Measurements from ENCODE around the gene GIT2.

The GIT2 gene

DNA sequence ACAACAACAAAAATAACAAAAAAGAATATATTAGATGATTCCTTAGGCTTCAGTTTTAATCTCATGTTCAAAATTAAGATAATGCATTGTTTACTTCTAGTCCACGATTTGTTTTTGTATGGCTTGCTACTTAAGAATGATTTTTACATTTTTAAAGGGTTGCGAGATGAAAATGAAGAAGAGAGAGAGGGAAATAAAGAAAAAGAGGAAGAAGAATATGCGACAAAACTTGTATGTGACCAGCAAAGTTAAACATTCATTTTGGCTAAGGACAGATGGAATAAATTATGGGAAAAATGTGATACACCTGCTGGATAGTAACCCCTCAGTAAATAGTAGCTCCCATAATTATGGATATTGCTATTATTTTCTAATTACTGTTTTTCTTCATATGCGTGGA lies 1.2 kb upstream of the GIT2 start:
- no peaks in the 10 kb centered on the region for H3K36me3 ChIP-seq (ENCODE audit: control insufficient read depth in 5 of 5, insufficient read depth in 5 of 5, low read length in 5 of 5)
- H3K4me1 ChIP-seq (ENCODE audit: control insufficient read depth in 5 of 5, insufficient read depth in 5 of 5, low read length in 5 of 5): peaks cover 2 to 56% (median 47%) of the 10 kb centered on the region in 5 donors
- no peak overlapping the region for H3K9ac ChIP-seq (ENCODE audit: low read length in 5 of 5)
- H3K9me3 ChIP-seq (ENCODE audit: control insufficient read depth in 5 of 5, low read length in 5 of 5): no peaks in the 10 kb centered on the region
- H3K27me3 ChIP-seq (ENCODE audit: control insufficient read depth in 5 of 5, insufficient read depth in 4 of 5, low read length in 5 of 5): no peaks in the 10 kb centered on the region
- no peak overlapping the region for H3K4me3 ChIP-seq (ENCODE audit: low read depth in 1 of 5, low read length in 5 of 5)
- no peak overlapping the region for H3K27ac ChIP-seq (ENCODE audit: low read depth, low read length)

DNA sequence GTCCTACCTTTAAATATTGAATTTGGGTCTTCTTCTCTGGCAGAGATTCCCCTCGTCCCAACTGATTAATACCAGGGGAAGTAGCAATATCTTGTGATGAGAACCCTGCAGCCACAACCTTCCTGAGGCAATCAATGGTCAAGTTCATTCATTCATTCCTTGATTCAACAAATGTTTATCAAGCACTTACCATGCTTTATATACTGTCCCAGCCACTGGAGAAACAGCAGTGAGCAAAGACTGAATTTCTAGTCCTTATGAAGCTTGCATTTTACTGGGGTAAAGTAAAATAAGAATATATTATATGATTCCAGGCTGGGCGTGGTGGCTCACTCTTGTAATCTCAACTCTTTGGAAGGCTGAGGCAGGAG lies 300 bp upstream of the GIT2 start:
- peak overlapping the region; percentile 65 to 97 (median 90) for H3K4me3 ChIP-seq (ENCODE audit: low read depth in 1 of 5, low read length in 5 of 5)
- H3K27me3 ChIP-seq (ENCODE audit: control insufficient read depth in 5 of 5, insufficient read depth in 4 of 5, low read length in 5 of 5): no peaks in the 10 kb centered on the region
- peaks cover 2 to 49% (median 42%) of the 10 kb centered on the region in 5 donors for H3K4me1 ChIP-seq (ENCODE audit: control insufficient read depth in 5 of 5, insufficient read depth in 5 of 5, low read length in 5 of 5)
- peak overlapping the region in 2 of 5 donors; percentile 92 to 93 for H3K9ac ChIP-seq (ENCODE audit: low read length in 5 of 5)
- no peaks in the 10 kb centered on the region for H3K9me3 ChIP-seq (ENCODE audit: control insufficient read depth in 5 of 5, low read length in 5 of 5)
- peaks cover 0 to 4% (median 0%) of the 10 kb centered on the region in 5 donors for H3K36me3 ChIP-seq (ENCODE audit: control insufficient read depth in 5 of 5, insufficient read depth in 5 of 5, low read length in 5 of 5)
- H3K27ac ChIP-seq (ENCODE audit: low read depth, low read length): peak overlapping the region; percentile 84

DNA sequence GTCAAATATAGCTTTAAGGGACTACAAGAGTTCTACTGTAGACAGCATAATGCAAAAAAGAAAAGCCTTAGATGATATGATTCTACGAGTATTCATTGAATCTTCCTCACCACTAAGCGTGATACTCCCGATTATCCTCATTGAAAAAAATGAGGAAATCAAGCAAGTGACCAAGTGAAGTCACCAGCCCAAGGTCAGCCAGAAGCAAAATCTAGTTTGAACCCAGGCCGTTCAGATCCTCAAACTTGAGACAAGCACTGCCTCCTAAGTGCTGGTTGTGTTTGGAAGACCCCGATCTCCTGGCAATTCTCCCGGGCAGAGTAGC lies 845 bp downstream of the GIT2 start:
- Histone ChIP-seq H3K4me1 (ENCODE audit: control insufficient read depth in 5 of 5, insufficient read depth in 5 of 5, low read length in 5 of 5) (peaks cover 2 to 46% (median 36%) of the 10 kb centered on the region in 5 donors), H3K9me3 (ENCODE audit: control insufficient read depth in 5 of 5, low read length in 5 of 5) (no peaks in the 10 kb centered on the region), H3K4me3 (ENCODE audit: low read depth in 1 of 5, low read length in 5 of 5) (peak overlapping the region; percentile 83 to 97 (median 91)), H3K27me3 (ENCODE audit: control insufficient read depth in 5 of 5, insufficient read depth in 4 of 5, low read length in 5 of 5) (no peaks in the 10 kb centered on the region), H3K27ac (ENCODE audit: low read depth, low read length) (peak overlapping the region; percentile 84), H3K36me3 (ENCODE audit: control insufficient read depth in 5 of 5, insufficient read depth in 5 of 5, low read length in 5 of 5) (peaks cover 3 to 9% (median 5%) of the 10 kb centered on the region in 5 donors), H3K9ac (ENCODE audit: low read length in 5 of 5) (peak overlapping the region; percentile 84 to 94 (median 92))

DNA sequence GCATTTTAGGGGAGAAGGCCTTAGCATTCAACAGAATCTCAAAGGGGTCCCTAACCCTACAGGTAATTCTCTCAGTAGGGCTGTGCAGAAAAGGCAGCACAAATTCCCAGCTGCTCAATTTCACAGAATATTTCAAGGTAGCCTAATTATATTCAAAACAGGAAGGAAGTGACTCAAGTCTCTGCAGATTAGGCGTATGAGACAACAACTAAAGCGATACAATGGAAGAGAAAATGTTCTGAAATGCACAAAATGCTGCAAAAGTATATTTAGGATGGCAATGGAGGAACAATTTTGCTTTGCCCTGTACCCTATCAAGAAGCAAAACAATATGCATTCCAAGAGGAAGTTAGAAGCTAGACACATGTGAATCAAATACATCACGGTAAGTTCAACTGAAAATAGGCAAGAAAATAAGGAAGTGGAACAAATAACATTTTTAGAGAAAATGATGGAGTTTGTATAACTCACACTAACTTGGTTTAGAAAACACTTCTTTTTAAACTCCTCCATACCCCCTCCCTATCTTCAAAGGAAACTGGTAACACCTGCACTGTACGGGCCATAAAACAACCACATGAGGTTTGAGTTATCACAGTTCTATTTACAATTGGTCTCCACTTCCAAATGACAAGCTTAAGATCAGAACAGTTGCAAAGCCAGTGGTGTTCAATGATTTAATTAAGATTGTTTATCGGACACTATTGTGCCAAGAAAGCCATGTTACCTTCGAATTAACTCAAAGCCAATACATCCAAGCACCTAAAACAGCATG lies 1.6 kb downstream of the GIT2 start:
- peak overlapping the region; percentile 83 to 97 (median 91) for H3K4me3 ChIP-seq (ENCODE audit: low read depth in 1 of 5, low read length in 5 of 5)
- peak overlapping the region; percentile 84 for H3K27ac ChIP-seq (ENCODE audit: low read depth, low read length)
- H3K36me3 ChIP-seq (ENCODE audit: control insufficient read depth in 5 of 5, insufficient read depth in 5 of 5, low read length in 5 of 5): peaks cover 5 to 16% (median 12%) of the 10 kb centered on the region in 5 donors
- no peaks in the 10 kb centered on the region for H3K27me3 ChIP-seq (ENCODE audit: control insufficient read depth in 5 of 5, insufficient read depth in 4 of 5, low read length in 5 of 5)
- H3K9ac ChIP-seq (ENCODE audit: low read length in 5 of 5): peak overlapping the region in 4 of 5 donors; percentile 84 to 94 (median 92)
- H3K4me1 ChIP-seq (ENCODE audit: control insufficient read depth in 5 of 5, insufficient read depth in 5 of 5, low read length in 5 of 5): peaks cover 2 to 40% (median 31%) of the 10 kb centered on the region in 5 donors
- no peaks in the 10 kb centered on the region for H3K9me3 ChIP-seq (ENCODE audit: control insufficient read depth in 5 of 5, low read length in 5 of 5)

DNA sequence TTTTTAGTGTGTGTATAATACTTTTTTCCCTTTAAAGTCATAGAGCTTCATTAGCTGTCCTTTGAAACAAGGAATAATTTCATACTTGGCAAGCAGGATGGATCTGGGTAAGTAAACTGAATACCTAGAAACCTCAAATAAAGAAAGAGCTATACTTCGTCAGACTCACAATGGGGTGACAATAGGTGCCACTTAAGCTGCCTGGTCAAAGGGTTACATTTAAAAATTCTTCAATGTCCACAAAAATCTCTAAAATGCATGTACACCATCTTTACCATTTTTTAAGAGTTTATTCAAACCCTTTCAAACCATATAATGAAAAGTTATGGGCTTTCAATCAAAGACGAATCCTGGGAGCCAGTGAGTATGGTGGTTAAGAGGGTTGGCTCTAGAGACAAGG lies 3.1 kb downstream of the GIT2 start:
- Histone ChIP-seq H3K27me3 (ENCODE audit: control insufficient read depth in 5 of 5, insufficient read depth in 4 of 5, low read length in 5 of 5) (no peaks in the 10 kb centered on the region), H3K9me3 (ENCODE audit: control insufficient read depth in 5 of 5, low read length in 5 of 5) (no peaks in the 10 kb centered on the region), H3K9ac (ENCODE audit: low read length in 5 of 5) (no peak overlapping the region), H3K36me3 (ENCODE audit: control insufficient read depth in 5 of 5, insufficient read depth in 5 of 5, low read length in 5 of 5) (peaks cover 14 to 30% (median 16%) of the 10 kb centered on the region in 5 donors), H3K27ac (ENCODE audit: low read depth, low read length) (no peak overlapping the region), H3K4me3 (ENCODE audit: low read depth in 1 of 5, low read length in 5 of 5) (no peak overlapping the region), H3K4me1 (ENCODE audit: control insufficient read depth in 5 of 5, insufficient read depth in 5 of 5, low read length in 5 of 5) (peaks cover 2 to 39% (median 25%) of the 10 kb centered on the region in 5 donors)

DNA sequence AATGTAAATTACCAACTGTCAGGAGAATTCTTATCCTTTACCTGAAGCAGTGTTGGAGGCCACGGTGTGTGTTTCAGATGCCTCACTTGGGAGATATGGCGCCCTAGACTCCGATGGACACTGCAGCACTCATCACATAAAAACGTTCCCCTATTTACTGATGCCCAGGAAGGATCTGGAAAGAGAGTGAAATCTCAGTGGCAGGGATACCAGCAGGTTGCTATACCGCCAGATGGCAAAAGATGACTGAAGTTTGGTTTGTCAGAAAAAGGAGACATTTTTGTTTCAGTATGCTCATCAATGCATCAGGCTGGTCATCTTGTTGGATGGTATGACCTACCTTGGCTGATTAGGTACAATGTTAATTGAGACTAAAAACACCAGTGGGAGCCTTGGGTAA lies 4.6 kb downstream of the GIT2 start:
- Histone ChIP-seq H3K27ac (ENCODE audit: low read depth, low read length) (no peak overlapping the region), H3K36me3 (ENCODE audit: control insufficient read depth in 5 of 5, insufficient read depth in 5 of 5, low read length in 5 of 5) (peaks cover 19 to 39% (median 25%) of the 10 kb centered on the region in 5 donors), H3K4me1 (ENCODE audit: control insufficient read depth in 5 of 5, insufficient read depth in 5 of 5, low read length in 5 of 5) (peaks cover 2 to 38% (median 24%) of the 10 kb centered on the region in 5 donors), H3K4me3 (ENCODE audit: low read depth in 1 of 5, low read length in 5 of 5) (no peak overlapping the region), H3K9me3 (ENCODE audit: control insufficient read depth in 5 of 5, low read length in 5 of 5) (no peaks in the 10 kb centered on the region), H3K9ac (ENCODE audit: low read length in 5 of 5) (no peak overlapping the region), H3K27me3 (ENCODE audit: control insufficient read depth in 5 of 5, insufficient read depth in 4 of 5, low read length in 5 of 5) (no peaks in the 10 kb centered on the region)

DNA sequence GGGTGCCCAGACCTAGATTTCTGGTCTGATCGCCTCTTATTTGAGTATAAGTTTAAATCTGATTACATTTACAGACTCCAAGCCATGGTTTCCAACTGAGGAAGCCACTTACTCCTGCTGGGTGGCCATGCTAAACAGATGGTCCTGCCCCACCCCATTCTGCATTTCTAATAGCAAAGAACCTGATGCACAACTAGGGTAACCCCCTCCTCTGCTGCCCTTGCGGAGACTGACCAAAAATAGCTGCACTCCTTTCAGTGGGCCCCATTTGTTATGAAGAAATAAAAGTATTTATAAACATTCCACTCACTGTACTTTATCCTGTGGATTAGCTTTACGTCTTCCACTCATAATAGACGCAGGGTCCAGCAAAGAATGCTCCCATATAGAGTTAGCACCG lies 6.8 kb downstream of the GIT2 start:
- no peak overlapping the region for H3K27ac ChIP-seq (ENCODE audit: low read depth, low read length)
- no peaks in the 10 kb centered on the region for H3K9me3 ChIP-seq (ENCODE audit: control insufficient read depth in 5 of 5, low read length in 5 of 5)
- H3K4me3 ChIP-seq (ENCODE audit: low read depth in 1 of 5, low read length in 5 of 5): no peak overlapping the region
- peaks cover 2 to 20% (median 6%) of the 10 kb centered on the region in 5 donors for H3K4me1 ChIP-seq (ENCODE audit: control insufficient read depth in 5 of 5, insufficient read depth in 5 of 5, low read length in 5 of 5)
- no peak overlapping the region for H3K9ac ChIP-seq (ENCODE audit: low read length in 5 of 5)
- peaks cover 19 to 58% (median 36%) of the 10 kb centered on the region in 5 donors for H3K36me3 ChIP-seq (ENCODE audit: control insufficient read depth in 5 of 5, insufficient read depth in 5 of 5, low read length in 5 of 5)
- H3K27me3 ChIP-seq (ENCODE audit: control insufficient read depth in 5 of 5, insufficient read depth in 4 of 5, low read length in 5 of 5): no peaks in the 10 kb centered on the region

DNA sequence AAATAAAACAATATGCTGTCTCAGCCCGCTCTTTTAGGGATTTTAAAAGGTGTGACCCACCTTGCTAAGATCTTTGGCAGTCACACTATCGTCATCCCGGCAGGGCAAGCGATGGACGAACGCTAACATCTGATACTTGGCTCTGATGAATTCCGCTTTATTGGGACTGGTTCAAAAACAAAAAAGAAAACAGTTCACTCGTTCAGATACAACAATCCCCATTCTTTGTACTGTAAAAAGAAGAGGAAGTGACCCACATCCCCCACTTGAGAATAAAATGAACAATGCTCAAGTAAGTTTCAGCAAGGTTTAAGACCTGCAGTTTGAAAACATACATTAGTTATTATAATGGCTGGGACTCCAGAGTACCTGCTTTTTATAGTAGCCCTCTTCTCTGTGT lies 7.3 kb downstream of the GIT2 start:
- Histone ChIP-seq H3K4me1 (ENCODE audit: control insufficient read depth in 5 of 5, insufficient read depth in 5 of 5, low read length in 5 of 5) (peaks cover 0 to 16% (median 1%) of the 10 kb centered on the region in 5 donors), H3K9ac (ENCODE audit: low read length in 5 of 5) (no peak overlapping the region), H3K36me3 (ENCODE audit: control insufficient read depth in 5 of 5, insufficient read depth in 5 of 5, low read length in 5 of 5) (peaks cover 19 to 62% (median 38%) of the 10 kb centered on the region in 5 donors)

DNA sequence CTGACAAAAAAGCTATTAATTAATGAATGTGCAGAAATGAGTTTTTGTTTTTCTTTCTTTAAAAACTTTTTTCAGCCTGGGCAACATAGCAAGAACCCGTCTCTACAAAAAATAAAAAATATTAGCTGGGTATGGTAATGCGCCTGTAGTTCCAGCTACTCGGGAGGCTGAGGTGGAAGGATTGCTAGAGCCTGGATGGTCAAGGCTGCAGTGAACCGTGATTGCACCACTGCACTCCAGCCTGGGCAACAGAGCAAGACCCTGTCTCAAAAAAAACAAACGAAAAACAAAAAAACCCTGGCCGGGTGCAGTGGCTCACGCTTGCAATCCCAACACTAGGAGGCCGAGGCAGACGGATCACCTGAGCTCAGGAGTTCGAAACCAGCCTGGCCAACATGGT lies 7.9 kb downstream of the GIT2 start:
- H3K36me3 ChIP-seq (ENCODE audit: control insufficient read depth in 5 of 5, insufficient read depth in 5 of 5, low read length in 5 of 5): peaks cover 25 to 68% (median 45%) of the 10 kb centered on the region in 5 donors
- no peak overlapping the region for H3K4me3 ChIP-seq (ENCODE audit: low read depth in 1 of 5, low read length in 5 of 5)
- H3K27me3 ChIP-seq (ENCODE audit: control insufficient read depth in 5 of 5, insufficient read depth in 4 of 5, low read length in 5 of 5): no peaks in the 10 kb centered on the region
- H3K27ac ChIP-seq (ENCODE audit: low read depth, low read length): no peak overlapping the region
- no peaks in the 10 kb centered on the region for H3K9me3 ChIP-seq (ENCODE audit: control insufficient read depth in 5 of 5, low read length in 5 of 5)
- no peak overlapping the region for H3K9ac ChIP-seq (ENCODE audit: low read length in 5 of 5)
- H3K4me1 ChIP-seq (ENCODE audit: control insufficient read depth in 5 of 5, insufficient read depth in 5 of 5, low read length in 5 of 5): peaks cover 0 to 11% (median 0%) of the 10 kb centered on the region in 5 donors

More for the DNA sequence above, 7.3 kb downstream of the GIT2 start:
- no peak overlapping the region for H3K4me3 ChIP-seq (ENCODE audit: low read depth in 1 of 5, low read length in 5 of 5)
- no peak overlapping the region for H3K27ac ChIP-seq (ENCODE audit: low read depth, low read length)
- H3K9me3 ChIP-seq (ENCODE audit: control insufficient read depth in 5 of 5, low read length in 5 of 5): no peaks in the 10 kb centered on the region
- H3K27me3 ChIP-seq (ENCODE audit: control insufficient read depth in 5 of 5, insufficient read depth in 4 of 5, low read length in 5 of 5): no peaks in the 10 kb centered on the region

DNA sequence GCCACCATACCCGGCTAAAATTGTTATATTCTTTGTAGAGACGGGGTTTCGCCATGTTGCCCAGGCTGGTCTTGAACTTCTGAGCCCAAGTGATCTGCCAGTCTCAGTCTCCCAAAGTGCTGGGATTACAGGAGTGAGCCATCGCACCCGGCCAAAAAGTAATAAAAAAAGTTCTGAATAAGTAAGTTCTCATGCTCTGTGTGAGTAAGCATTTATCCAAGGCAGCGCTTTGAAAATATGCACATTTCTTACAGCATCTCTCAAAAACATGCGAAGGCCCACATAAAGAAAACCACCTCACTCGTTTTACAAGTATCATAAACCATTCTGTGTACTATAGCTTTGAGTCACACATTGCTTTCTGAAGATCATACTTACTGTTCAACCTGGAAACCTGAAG lies 8.6 kb downstream of the GIT2 start:
- no peak overlapping the region for H3K27ac ChIP-seq (ENCODE audit: low read depth, low read length)
- no peak overlapping the region for H3K9ac ChIP-seq (ENCODE audit: low read length in 5 of 5)
- no peaks in the 10 kb centered on the region for H3K9me3 ChIP-seq (ENCODE audit: control insufficient read depth in 5 of 5, low read length in 5 of 5)
- peaks cover 30 to 75% (median 51%) of the 10 kb centered on the region in 5 donors for H3K36me3 ChIP-seq (ENCODE audit: control insufficient read depth in 5 of 5, insufficient read depth in 5 of 5, low read length in 5 of 5)
- no peak overlapping the region for H3K4me3 ChIP-seq (ENCODE audit: low read depth in 1 of 5, low read length in 5 of 5)
- H3K27me3 ChIP-seq (ENCODE audit: control insufficient read depth in 5 of 5, insufficient read depth in 4 of 5, low read length in 5 of 5): no peaks in the 10 kb centered on the region
- peaks cover 0 to 8% (median 0%) of the 10 kb centered on the region in 5 donors for H3K4me1 ChIP-seq (ENCODE audit: control insufficient read depth in 5 of 5, insufficient read depth in 5 of 5, low read length in 5 of 5)
